Endothelial cell (in vitro differentiated cells): ENCODE measurements around the gene MED13L. TPM values are rescaled to one million over a fixed set of nuclear protein-coding genes. Genes with fewer than 3 reads are reported as not detected.

Source experiments
- DNase-seq: peaks from one replicate; pipeline ENCODE4 v3.0.0; 2021; ENCODE audit warnings: low spot score
- H3K27ac Mint-ChIP-seq: one replicate; pipeline ENCODE4 v1.8.0; 2021; ENCODE audit warnings: mixed read lengths, inconsistent platforms; ENCODE audit not compliant: unreplicated experiment
- H3K27me3 Mint-ChIP-seq: one replicate; pipeline ENCODE4 v1.8.0; 2021; ENCODE audit warnings: mild to moderate bottlenecking, moderate library complexity, mixed read lengths, inconsistent platforms; ENCODE audit not compliant: unreplicated experiment
- H3K36me3 Mint-ChIP-seq: one replicate; pipeline ENCODE4 v1.8.0; 2021; ENCODE audit warnings: mild to moderate bottlenecking, low read depth, mixed read lengths, inconsistent platforms; ENCODE audit not compliant: unreplicated experiment
- H3K4me1 Mint-ChIP-seq: one replicate; pipeline ENCODE4 v1.8.0; 2021; ENCODE audit warnings: mild to moderate bottlenecking, mixed read lengths, inconsistent platforms; ENCODE audit not compliant: unreplicated experiment
- H3K4me3 Mint-ChIP-seq: one replicate; pipeline ENCODE4 v1.8.0; 2021; ENCODE audit warnings: mild to moderate bottlenecking, mixed read lengths, inconsistent platforms; ENCODE audit not compliant: unreplicated experiment
- H3K9me3 Mint-ChIP-seq: one replicate; pipeline ENCODE4 v1.8.0; 2021; ENCODE audit warnings: mixed read lengths, inconsistent platforms; ENCODE audit not compliant: unreplicated experiment
- total RNA-seq: library from RNA; stranded (reverse); fragmentation: NEBNext Ultra II Directional; extraction: Animal tissue kit (Norgen Biotek cat#: 25700); gene quantifications from one replicate; pipeline ENCODE4 v1.2.1, GENCODE V29; 2021; ENCODE audit not compliant: unreplicated experiment
- TF ChIP-seq, protein P1 (sequence below): fragments of 200-600 bp; sonication (generic); IDR thresholded peaks from one replicate; pipeline ENCODE4 v1.5.0; 2021; ENCODE audit warnings: antibody characterized with exemption; ENCODE audit not compliant: unreplicated experiment

The MED13L gene
- total RNA-seq, 1 donor from 2014 or later, result 97.0 TPM

DNA sequence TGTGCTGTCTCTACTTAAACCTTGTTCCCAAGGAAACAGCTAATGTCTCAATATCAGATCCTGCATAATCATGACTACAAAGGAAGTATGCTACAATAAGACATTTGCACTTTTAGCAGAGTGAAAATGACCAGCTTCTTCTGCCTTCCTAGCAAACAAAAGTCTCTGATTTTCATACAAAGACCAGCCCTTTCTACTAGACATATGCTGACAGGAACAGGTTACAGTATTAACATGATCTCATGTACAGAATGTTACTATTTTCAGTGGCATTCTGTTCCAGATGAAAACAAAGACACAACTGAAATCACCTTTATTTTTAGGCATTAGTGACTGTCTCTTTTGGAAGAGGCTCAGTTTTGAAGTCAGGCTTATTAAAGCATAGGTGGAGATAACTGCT, 228.6 kb downstream of the MED13L start:
- TF ChIP-seq, protein P1, sequence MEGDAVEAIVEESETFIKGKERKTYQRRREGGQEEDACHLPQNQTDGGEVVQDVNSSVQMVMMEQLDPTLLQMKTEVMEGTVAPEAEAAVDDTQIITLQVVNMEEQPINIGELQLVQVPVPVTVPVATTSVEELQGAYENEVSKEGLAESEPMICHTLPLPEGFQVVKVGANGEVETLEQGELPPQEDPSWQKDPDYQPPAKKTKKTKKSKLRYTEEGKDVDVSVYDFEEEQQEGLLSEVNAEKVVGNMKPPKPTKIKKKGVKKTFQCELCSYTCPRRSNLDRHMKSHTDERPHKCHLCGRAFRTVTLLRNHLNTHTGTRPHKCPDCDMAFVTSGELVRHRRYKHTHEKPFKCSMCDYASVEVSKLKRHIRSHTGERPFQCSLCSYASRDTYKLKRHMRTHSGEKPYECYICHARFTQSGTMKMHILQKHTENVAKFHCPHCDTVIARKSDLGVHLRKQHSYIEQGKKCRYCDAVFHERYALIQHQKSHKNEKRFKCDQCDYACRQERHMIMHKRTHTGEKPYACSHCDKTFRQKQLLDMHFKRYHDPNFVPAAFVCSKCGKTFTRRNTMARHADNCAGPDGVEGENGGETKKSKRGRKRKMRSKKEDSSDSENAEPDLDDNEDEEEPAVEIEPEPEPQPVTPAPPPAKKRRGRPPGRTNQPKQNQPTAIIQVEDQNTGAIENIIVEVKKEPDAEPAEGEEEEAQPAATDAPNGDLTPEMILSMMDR, result no peak
- Mint-ChIP-seq H3K4me1 (peaks cover 8% of the 10 kb centered on the region), H3K9me3 (no peaks in the 10 kb centered on the region), H3K27me3 (peaks cover 2% of the 10 kb centered on the region), H3K27ac (peak overlapping the region; percentile 58), H3K4me3 (no peak overlapping the region), H3K36me3 (no peaks in the 10 kb centered on the region)
- DNase-seq, result no peak

DNA sequence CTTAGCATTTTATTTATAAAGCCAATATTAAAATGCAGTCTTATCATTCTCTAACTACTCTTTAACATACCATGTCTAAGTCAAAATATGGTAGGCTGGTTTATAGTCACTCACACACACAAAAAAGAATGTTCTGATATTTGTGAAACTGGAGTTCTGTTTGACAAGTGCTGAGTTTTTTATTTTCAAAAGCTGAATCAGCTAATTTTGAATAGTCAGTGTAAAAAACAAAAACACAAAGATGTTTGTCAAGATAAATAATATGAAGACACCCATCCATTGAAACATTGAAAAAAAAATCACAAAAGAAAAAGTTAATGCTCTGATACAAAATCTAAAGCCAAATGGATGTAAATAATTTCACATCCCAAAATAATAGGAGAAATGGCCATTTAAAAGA, 231.5 kb downstream of the MED13L start:
- Mint-ChIP-seq H3K27ac (no peak overlapping the region), H3K36me3 (no peaks in the 10 kb centered on the region), H3K4me3 (no peak overlapping the region), H3K4me1 (peaks cover 8% of the 10 kb centered on the region), H3K27me3 (peaks cover 4% of the 10 kb centered on the region), H3K9me3 (no peaks in the 10 kb centered on the region)
- TF ChIP-seq, protein P1, result no peak
- no peak for DNase-seq

DNA sequence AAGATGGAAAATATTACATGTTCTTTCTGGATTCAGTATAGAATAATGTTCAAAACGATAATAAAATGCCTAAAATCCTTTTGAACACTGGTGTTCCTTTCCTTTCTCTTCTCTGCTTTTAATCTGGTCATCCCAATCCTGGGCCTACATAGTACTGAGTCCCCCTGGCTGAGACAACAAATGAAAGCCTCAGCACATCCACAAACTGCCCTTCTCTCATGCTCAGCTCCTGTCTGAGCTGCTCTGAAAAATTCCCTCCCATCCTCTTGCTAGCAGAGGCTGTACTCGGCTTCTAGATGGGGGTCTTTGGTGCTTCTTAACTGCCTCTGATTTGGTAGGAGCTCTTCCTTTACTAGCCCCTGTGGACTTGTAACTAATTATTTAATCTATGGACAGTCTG, 232.3 kb downstream of the MED13L start:
- Mint-ChIP-seq H3K27ac (no peak overlapping the region), H3K9me3 (no peaks in the 10 kb centered on the region), H3K4me1 (peaks cover 8% of the 10 kb centered on the region), H3K27me3 (peaks cover 4% of the 10 kb centered on the region), H3K36me3 (no peaks in the 10 kb centered on the region), H3K4me3 (no peak overlapping the region)
- DNase-seq, result no peak
- TF ChIP-seq, protein P1, result no peak

DNA sequence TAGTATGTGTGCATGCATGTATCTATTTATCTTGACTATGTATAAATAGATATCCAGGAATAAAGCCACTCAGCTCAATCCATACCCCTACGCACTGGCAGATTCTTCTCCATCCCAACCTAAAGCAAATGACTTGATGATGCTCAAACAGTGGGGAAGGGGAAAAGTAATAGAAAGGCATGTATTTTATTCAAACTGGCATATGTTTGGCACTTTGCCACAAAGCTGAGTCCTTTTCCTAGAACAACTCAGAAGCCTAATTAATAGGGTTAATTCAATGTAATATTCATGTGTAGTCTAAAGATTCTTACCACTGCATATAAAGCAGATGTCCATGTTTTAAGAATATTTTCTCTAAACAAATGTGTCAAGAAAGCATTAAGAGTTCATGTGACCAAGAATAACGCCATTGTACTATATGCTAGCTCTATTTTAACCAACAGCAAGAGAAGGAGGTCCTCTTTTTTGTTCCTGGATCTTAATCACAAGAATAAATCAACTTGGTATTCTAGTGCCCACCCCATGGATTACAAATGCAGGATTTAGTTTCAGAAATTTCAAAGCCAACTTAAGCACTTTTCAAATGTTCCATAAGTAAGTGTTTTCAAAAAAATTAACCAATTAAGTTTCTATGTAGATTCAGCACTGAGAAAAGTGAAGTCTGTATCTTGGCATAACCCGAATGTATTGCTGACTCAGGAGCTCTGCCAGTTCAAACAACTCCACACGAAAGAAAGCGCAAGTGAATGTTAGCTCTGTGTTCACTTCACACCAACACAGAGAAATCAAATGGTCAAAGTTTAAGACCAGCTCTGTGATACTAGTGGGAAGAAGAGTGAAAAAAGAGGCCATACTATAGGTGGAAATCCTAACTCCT, 233.6 kb downstream of the MED13L start:
- no peaks in the 10 kb centered on the region for H3K36me3 Mint-ChIP-seq
- H3K9me3 Mint-ChIP-seq, result no peaks in the 10 kb centered on the region
- no peak for DNase-seq
- peaks cover under 1% of the 10 kb centered on the region for H3K4me1 Mint-ChIP-seq
- H3K27ac Mint-ChIP-seq, result no peak overlapping the region
- H3K4me3 Mint-ChIP-seq, result no peak overlapping the region
- H3K27me3 Mint-ChIP-seq, result peaks cover 4% of the 10 kb centered on the region
- TF ChIP-seq, protein P1, result no peak

DNA sequence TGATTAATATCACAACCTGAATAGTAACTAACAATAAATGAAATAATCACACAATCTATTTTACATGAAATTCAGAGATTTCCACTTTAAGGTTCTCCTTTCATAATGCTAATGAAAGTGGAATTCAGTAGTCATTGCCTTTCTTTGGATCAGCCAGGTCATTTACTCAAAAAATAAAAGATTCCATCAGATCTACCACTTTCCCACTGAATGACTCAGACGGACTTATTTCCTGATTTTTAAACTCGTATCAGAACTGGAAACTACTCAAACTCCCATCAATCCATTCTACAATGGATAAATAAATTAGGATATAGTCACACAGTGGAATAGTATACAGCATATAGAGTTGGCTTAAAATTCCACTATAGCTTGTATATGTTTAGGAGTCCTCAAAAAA, 237.1 kb downstream of the MED13L start:
- H3K4me1 Mint-ChIP-seq, result no peaks in the 10 kb centered on the region
- no peak overlapping the region for H3K27ac Mint-ChIP-seq
- no peak overlapping the region for H3K4me3 Mint-ChIP-seq
- H3K9me3 Mint-ChIP-seq, result no peaks in the 10 kb centered on the region
- peaks cover 7% of the 10 kb centered on the region for H3K27me3 Mint-ChIP-seq
- TF ChIP-seq, protein P1, result no peak
- no peak for DNase-seq
- H3K36me3 Mint-ChIP-seq, result no peaks in the 10 kb centered on the region
